Effector memory CD4-positive, alpha-beta T cell (primary cell): ENCODE results near the gene SEC31A.

ENCODE experiments used
- DNase-seq, 3 donors: peaks; one replicate each; pipeline ENCODE4 v3.0.0-alpha.2; 2020
- H3K27ac ChIP-seq: 2 replicates; pipeline ENCODE4 v1.7.0; 2013; ENCODE audit warnings: mild to moderate bottlenecking, low read length, moderate library complexity; ENCODE audit not compliant: insufficient read depth, poor library complexity, severe bottlenecking
- H3K27me3 ChIP-seq: replicated peaks from 2 replicates; pipeline ENCODE4 v1.7.0; 2013; ENCODE audit warnings: mild to moderate bottlenecking, low read length; ENCODE audit not compliant: insufficient read depth, control insufficient read depth, poor library complexity, severe bottlenecking
- H3K36me3 ChIP-seq: 2 replicates; pipeline ENCODE4 v1.7.0; 2013; ENCODE audit warnings: mild to moderate bottlenecking, low read length, moderate library complexity; ENCODE audit not compliant: control insufficient read depth, insufficient read depth
- H3K4me1 ChIP-seq: 2 replicates; pipeline ENCODE4 v1.7.0; 2013; ENCODE audit warnings: low read length, mild to moderate bottlenecking; ENCODE audit not compliant: control insufficient read depth, insufficient read depth, poor library complexity, severe bottlenecking
- H3K4me3 ChIP-seq: 2 replicates; pipeline ENCODE4 v1.7.0; 2013; ENCODE audit warnings: low read length, low read depth, mild to moderate bottlenecking; ENCODE audit not compliant: insufficient read depth, poor library complexity, severe bottlenecking
- H3K9me3 ChIP-seq: 2 replicates; pipeline ENCODE4 v1.7.0; 2013; ENCODE audit warnings: mild to moderate bottlenecking, low read length, moderate library complexity; ENCODE audit not compliant: control insufficient read depth

SEC31A gene

DNA sequence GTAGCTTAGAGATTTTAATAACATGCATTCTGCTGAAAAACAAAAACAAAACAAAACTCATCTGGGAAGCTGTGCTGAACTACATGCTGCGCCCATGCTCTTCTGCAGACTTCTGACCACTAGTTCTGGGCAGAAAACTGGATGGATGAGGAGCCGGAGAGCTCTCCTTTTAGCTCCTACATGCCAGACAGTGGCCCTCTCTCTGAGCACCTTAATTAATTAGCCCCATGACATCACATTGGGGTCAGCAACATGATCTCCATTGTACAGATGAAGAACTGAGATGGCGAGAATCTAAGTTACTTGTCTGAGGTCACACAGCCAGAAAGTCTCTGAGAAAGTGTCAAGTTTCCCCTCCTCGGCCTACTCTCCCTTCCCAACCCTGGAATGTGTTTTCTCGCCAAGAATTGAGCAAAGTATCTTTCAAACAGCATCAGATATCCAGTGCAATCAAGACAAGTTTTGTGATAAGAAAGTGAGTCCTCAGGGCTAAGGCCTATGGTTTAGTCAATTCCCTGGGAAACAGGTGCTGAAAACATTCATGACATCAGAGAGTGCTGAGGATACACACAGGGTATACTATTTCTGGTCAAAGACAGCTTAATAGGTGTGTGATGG lies 113.9 kb downstream of the SEC31A start:
- no peak for DNase-seq

DNA sequence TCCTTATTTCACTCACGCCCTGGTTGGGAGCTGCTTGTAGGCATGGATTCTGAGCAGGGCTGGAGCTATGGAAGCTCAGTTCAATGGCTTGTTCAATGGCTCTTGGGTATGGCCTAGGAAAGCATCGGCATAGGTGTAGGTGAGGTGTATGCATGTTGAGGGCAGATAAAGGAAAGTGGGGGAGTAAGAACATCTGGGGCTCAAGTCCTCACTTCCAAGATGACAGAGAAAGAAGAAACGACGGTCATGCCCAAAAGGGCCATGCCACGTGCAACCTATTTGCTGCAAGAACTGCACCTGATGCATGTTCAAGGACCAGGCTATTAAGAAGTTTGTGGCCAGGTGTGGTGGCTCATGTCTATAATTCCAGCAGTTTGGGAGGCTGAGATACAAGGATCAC lies 115.7 kb downstream of the SEC31A start:
- Histone ChIP-seq H3K27ac (no peak overlapping the region), H3K36me3 (no peaks in the 10 kb centered on the region), H3K9me3 (no peaks in the 10 kb centered on the region), H3K4me3 (no peak overlapping the region), H3K4me1 (no peaks in the 10 kb centered on the region), H3K27me3 (no peaks in the 10 kb centered on the region)
- DNase-seq = no peak

More for the DNA sequence above, 113.9 kb downstream of the SEC31A start:
- no peak overlapping the region for H3K27ac ChIP-seq
- no peaks in the 10 kb centered on the region for H3K4me1 ChIP-seq
- H3K9me3 ChIP-seq = no peaks in the 10 kb centered on the region
- H3K36me3 ChIP-seq = no peaks in the 10 kb centered on the region
- no peak overlapping the region for H3K4me3 ChIP-seq
- no peaks in the 10 kb centered on the region for H3K27me3 ChIP-seq

DNA sequence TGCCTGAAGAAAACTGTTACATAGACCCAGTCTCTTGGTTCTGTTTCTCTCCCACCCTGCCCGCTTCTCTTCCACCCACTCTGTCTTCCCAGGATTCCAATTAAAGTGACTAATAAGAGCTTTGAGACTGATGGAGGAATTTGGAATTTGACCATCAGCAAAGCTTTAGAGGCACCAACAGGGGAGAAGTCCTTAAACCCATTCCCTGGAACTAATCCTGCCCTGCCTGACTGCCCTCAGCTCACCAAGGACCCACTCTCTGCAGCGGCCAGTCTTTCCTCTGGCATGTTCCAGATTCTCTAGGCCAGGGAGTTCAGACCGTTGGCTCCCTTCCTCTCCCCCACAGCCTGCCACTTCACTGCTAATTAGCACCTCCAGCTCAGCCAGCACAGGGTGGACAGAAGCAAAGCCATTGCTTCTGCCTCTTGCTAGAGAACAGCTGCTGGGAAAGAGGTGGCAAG lies 116.2 kb downstream of the SEC31A start:
- no peaks in the 10 kb centered on the region for H3K4me1 ChIP-seq
- DNase-seq = no peak
- no peaks in the 10 kb centered on the region for H3K36me3 ChIP-seq
- H3K4me3 ChIP-seq = no peak overlapping the region
- H3K27ac ChIP-seq = no peak overlapping the region
- H3K9me3 ChIP-seq = no peaks in the 10 kb centered on the region
- H3K27me3 ChIP-seq = no peaks in the 10 kb centered on the region

DNA sequence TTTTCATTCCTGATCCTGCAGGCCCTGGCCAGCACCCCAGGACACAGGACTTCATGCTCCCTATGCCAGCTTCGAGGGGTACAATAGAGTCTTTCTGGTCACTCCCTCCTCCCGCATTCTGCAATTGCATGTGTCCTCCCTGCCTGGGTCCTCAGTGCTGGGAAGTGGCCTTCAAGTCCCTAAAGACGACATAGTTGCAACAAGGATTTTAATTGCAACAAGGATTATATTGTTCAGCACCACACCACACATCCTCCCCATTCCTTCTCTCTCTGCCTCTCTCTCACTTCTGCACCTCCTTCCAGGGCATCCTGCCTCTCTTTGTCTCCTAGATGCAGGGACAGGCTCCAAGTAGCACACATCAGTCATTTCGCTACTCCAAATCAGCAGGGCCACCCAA lies 117.9 kb downstream of the SEC31A start:
- H3K27me3 ChIP-seq = no peaks in the 10 kb centered on the region
- no peaks in the 10 kb centered on the region for H3K36me3 ChIP-seq
- H3K27ac ChIP-seq = no peak overlapping the region
- no peak overlapping the region for H3K4me3 ChIP-seq
- no peaks in the 10 kb centered on the region for H3K9me3 ChIP-seq
- no peak for DNase-seq
- no peaks in the 10 kb centered on the region for H3K4me1 ChIP-seq

DNA sequence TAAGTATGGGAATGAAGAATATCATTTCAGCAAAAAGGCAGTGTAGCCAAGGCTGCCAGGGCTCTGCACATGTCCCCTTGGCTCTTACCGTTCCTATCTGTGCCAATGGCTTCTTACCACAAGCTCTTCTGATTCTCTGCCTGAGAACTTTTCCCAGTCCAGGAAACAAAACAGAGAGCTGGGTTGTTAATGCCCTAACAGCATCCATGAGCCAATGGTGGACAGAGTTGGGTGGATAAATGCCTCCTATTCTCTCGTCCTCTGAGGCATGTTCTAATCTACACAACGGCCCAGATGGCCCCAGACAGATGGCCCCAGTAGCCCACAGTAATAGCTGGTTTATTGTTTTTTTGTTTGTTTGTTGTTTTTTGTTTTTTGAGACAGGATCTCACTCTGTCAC lies 120.3 kb downstream of the SEC31A start:
- H3K36me3 ChIP-seq = no peaks in the 10 kb centered on the region

More for the DNA sequence above, 120.3 kb downstream of the SEC31A start:
- Histone ChIP-seq H3K4me1 (no peaks in the 10 kb centered on the region), H3K27me3 (no peaks in the 10 kb centered on the region), H3K4me3 (no peak overlapping the region), H3K27ac (no peak overlapping the region), H3K9me3 (no peaks in the 10 kb centered on the region)
- no peak for DNase-seq
